HPDE6-E6E7 (cell line): Measurements from ENCODE around the gene KRT33B.
"Not testable (repeated sequence)": the region's sequence is repeated elsewhere in the genome, so short reads cannot be mapped to it uniquely, and the experiment has no call there.

Experiments
- DNase-seq: peaks from one replicate; pipeline ENCODE4 v3.0.0; 2011; ENCODE audit warnings: missing footprints; ENCODE audit errors: extremely low spot score

KRT33B gene

GRCh38 chr17:41347869-41348760 is 21.5 kb downstream of the KRT33B start:
- peak; percentile 56 for DNase-seq

GRCh38 chr17:41346421-41346820 is 23.2 kb downstream of the KRT33B start:
- not testable (repeated sequence) for DNase-seq

GRCh38 chr17:41345992-41346391 is 23.6 kb downstream of the KRT33B start:
- no peak for DNase-seq

- no peak for DNase-seq
Measured at GRCh38 chr17:41343029-41343428, 26.6 kb downstream of the KRT33B start.

GRCh38 chr17:41340934-41341861 is 28.4 kb downstream of the KRT33B start:
- DNase-seq = no peak

- DNase-seq = no peak
Measured at GRCh38 chr17:41340494-41340893, 29.1 kb downstream of the KRT33B start.

- no peak for DNase-seq
Measured at GRCh38 chr17:41339571-41340172, 29.9 kb downstream of the KRT33B start.

GRCh38 chr17:41338961-41339485 is 30.6 kb downstream of the KRT33B start:
- DNase-seq = peak; percentile 51

GRCh38 chr17:41335747-41336146 is 33.9 kb downstream of the KRT33B start:
- DNase-seq = no peak

GRCh38 chr17:41334385-41335305 is 35.0 kb downstream of the KRT33B start:
- DNase-seq = no peak

- DNase-seq = no peak
Measured at GRCh38 chr17:41333836-41334235, 35.8 kb downstream of the KRT33B start.

- no peak for DNase-seq
Measured at GRCh38 chr17:41333098-41333497, 36.5 kb downstream of the KRT33B start.

- no peak for DNase-seq
Measured at GRCh38 chr17:41332239-41332638, 37.4 kb downstream of the KRT33B start.

GRCh38 chr17:41331606-41332005 is 38.0 kb downstream of the KRT33B start:
- DNase-seq = no peak

GRCh38 chr17:41329279-41329948 is 40.2 kb downstream of the KRT33B start:
- DNase-seq = peak; percentile 57

GRCh38 chr17:41328207-41328606 is 41.4 kb downstream of the KRT33B start:
- DNase-seq = no peak

- no peak for DNase-seq
Measured at GRCh38 chr17:41327411-41328120, 42.0 kb downstream of the KRT33B start.

- no peak for DNase-seq
Measured at GRCh38 chr17:41326173-41327145, 43.2 kb downstream of the KRT33B start.
